Stimulated activated CD4-positive, alpha-beta T cell treated with anti-CD3 and anti-CD28 coated beads, Interleukin-4, amount 100 ng/mL, for 48 hours (primary cell): ENCODE data around the gene C1orf216.
"Not testable (repeated sequence)": the region's sequence is repeated elsewhere in the genome, so short reads cannot be mapped to it uniquely, and the experiment has no call there.

Experiments used
- DNase-seq, 2 donors: peaks; one replicate each; pipeline ENCODE4 v3.0.0-alpha.2; 2020; ENCODE audit warnings: low read depth in 2 of 2

The C1orf216 gene

GRCh38 chr1:35718492-35719336 lies at the start of gene C1orf216:
Gene C1orf216, minus strand, starts transcription at chr1:35718884. Its CDS starts 2,563 bp downstream, at chr1:35716321.
- peak; percentile 68 to 69 for DNase-seq

GRCh38 chr1:35764283-35764682 lies 45.6 kb upstream of the C1orf216 start:
- no peak for DNase-seq

GRCh38 chr1:35763201-35763600 lies 44.5 kb upstream of the C1orf216 start:
- no peak for DNase-seq

- DNase-seq: no peak
Observed at GRCh38 chr1:35762141-35762540, 43.5 kb upstream of the C1orf216 start.

- DNase-seq: no peak
Observed at GRCh38 chr1:35756064-35756463, 37.4 kb upstream of the C1orf216 start.

GRCh38 chr1:35753626-35754260 lies 35.1 kb upstream of the C1orf216 start:
- DNase-seq: no peak

- no peak for DNase-seq
Observed at GRCh38 chr1:35748326-35748725, 29.6 kb upstream of the C1orf216 start.

GRCh38 chr1:35745124-35745730 lies 26.5 kb upstream of the C1orf216 start:
- DNase-seq: no peak

- DNase-seq: no peak
Observed at GRCh38 chr1:35737120-35737519, 18.4 kb upstream of the C1orf216 start.

- DNase-seq: no peak
Observed at GRCh38 chr1:35727434-35728040, 8.9 kb upstream of the C1orf216 start.

GRCh38 chr1:35726450-35727433 lies 8.1 kb upstream of the C1orf216 start:
- DNase-seq: peak in 1 of 2 donors; percentile 28

GRCh38 chr1:35725596-35725995 lies 6.9 kb upstream of the C1orf216 start:
- DNase-seq: no peak

GRCh38 chr1:35717911-35718476 lies 690 bp downstream of the C1orf216 start:
- no peak for DNase-seq

GRCh38 chr1:35715568-35716002 lies 3.1 kb downstream of the C1orf216 start:
- DNase-seq: peak; percentile 76 to 77

- no peak for DNase-seq
Observed at GRCh38 chr1:35714921-35715567, 3.6 kb downstream of the C1orf216 start.

GRCh38 chr1:35711098-35711497 lies 7.6 kb downstream of the C1orf216 start:
- not testable (repeated sequence) for DNase-seq

- no peak for DNase-seq
Observed at GRCh38 chr1:35708952-35709351, 9.7 kb downstream of the C1orf216 start.

- no peak for DNase-seq
Observed at GRCh38 chr1:35708441-35708921, 10.2 kb downstream of the C1orf216 start.

- no peak for DNase-seq
Observed at GRCh38 chr1:35707601-35708440, 10.9 kb downstream of the C1orf216 start.
